ENCODE measurements around the gene PPP1R12A.
"Not testable (repeated sequence)": the region's sequence is repeated elsewhere in the genome, so short reads cannot be mapped to it uniquely, and the experiment has no call there.

The PPP1R12A gene

DNA sequence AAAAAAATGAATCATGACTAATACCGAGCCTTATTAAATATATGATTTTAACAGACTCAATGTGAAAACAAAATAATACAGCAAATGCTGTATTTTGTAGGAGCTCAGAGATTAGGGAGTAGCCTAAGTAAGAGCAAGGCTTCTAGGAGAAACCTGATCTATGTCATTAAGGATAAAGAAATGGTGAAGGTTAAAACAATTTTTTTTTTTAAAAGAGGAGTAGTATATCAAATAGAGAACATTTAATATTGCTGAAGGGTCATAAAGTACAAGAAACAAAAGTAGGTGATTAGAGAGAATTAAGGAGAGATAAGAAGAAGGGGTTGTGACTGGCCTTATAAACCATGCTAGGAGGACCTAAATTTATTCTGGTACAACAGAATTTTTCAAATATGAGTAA lies 39.1 kb downstream of the PPP1R12A start:
- in situ Hi-C loops (cut with MboI; ENCODE audit: low sequenced_read_pairs), result no loop called here

DNA sequence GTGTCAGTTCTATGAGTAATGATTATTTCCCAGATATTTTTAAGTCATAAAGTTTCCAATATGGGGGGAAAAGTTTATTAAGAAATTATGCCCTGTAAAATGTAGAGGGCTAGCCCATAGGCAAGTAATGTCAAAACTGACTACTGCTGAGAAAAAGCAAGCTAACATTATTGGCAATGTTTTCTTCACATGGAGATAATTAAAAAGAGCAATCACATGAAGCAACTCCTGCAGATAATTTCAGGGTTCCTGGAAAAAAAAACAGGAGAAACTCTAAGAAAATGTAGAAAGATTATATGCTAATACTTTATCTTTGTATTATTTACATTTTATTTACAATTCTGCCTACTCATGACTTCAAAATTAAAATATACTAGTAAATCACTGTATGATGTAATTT lies 39.8 kb downstream of the PPP1R12A start:
- in situ Hi-C loops (cut with MboI; ENCODE audit: low sequenced_read_pairs), result no loop called here

DNA sequence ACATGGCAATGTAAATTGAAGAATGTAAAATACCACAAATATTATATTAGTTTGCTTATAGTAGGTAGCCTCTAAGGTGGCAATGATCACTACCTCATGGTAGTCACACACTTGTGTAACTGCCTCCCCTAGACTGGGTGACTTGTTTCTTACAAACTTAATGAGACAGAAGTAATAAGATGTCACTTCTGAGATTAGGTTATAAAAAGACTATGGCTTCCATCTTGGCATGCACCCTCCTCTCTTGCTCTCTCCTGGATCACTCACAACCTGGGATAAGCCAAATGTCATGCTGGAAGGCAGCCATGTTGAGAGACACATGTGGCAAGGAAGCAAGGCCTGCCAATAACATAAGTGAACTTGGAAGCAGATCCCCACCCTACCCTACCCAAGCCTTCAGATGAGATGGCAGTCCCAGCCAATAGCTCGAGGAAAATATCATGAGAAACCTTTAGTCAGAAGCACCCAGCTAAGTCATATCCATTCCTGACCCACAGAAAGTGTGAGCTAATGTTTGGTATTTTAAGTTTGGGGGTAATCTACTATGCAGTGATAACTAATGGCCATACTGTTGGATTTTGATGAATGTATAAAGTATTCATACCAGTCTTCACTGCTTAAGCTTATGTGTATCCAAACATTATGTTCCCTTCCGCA lies 43.3 kb downstream of the PPP1R12A start:
- in situ Hi-C loops (cut with MboI; ENCODE audit: low sequenced_read_pairs), result no loop called here

DNA sequence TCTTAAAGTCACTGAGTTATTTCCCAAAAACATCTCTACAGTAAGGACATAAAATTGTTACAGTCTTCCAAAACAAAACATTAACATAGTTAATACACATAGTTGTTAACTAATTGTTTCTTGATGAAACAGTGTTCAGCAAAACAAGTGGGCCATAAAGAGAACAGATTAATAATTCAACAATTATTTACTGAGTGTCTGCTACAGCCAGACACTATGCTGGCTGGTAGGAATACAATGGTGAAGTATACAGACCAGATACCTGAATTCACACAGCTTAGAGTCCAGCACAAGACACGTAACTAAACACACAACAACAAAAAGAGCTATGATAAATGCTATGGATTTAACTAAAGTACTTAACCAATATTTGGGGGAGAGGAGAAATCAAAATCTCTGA lies 47.0 kb downstream of the PPP1R12A start:
- in situ Hi-C loops (cut with MboI; ENCODE audit: low sequenced_read_pairs), result no loop called here

GRCh38 chr12:79886917-79887519 lies 47.9 kb downstream of the PPP1R12A start:
- in situ Hi-C loops (cut with MboI; ENCODE audit: low sequenced_read_pairs), result no loop called here

- in situ Hi-C loops (cut with MboI; ENCODE audit: low sequenced_read_pairs), result no loop called here
Measured at GRCh38 chr12:79885911-79886490, 48.9 kb downstream of the PPP1R12A start.

DNA sequence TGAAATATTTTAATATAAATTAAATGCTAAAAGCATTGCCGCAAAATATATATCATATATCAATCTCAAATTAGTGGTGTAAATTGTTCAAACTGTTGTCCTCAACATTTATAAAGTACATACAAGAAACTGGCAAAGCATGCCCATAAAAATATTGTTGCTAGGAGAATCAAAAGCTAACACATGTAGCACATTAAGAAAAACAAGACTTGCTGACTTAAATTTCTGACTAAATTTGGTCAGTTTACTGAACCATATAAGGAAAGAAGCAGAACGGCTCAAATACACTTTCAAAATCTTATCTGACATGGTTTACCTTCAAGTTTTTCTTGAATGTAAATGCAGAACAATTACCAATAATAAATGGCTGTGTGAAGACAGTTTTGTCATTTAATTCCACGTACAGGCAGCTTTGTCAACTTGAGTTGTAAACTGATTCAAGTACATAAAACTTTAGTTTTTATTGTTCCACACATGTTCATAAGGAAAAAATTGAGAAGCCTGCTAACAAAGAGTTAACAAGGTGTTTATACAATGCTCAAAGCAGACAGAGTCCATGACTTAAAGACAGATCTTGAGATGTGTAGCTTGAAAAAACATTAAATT lies 50.4 kb downstream of the PPP1R12A start:
- in situ Hi-C loops (cut with MboI; ENCODE audit: low sequenced_read_pairs), result no loop called here

GRCh38 chr12:79883216-79883615 lies 51.7 kb downstream of the PPP1R12A start:
- in situ Hi-C loops (cut with MboI; ENCODE audit: low sequenced_read_pairs), result no loop called here

GRCh38 chr12:79881351-79881750 lies 53.5 kb downstream of the PPP1R12A start:
- in situ Hi-C loops (cut with MboI; ENCODE audit: low sequenced_read_pairs), result no loop called here

DNA sequence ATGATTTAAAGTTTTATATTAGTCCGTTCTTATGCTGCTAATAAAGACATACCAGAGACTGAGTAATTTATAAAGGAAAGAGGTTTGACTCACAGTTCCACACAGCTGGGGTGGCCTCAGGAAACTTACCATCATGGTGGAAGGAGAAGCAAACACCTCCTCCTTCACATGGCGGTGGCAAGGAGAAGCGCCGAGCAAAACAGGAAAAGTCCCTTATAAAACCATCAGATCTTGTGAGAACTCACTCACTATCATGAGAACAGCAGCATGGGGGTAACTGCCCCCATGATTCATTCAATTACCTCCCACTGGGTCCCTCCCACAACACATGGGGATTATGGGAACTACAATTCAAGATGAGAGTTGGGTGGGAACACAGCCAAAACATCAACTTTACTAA lies 56.4 kb downstream of the PPP1R12A start:
- in situ Hi-C loops (cut with MboI; ENCODE audit: low sequenced_read_pairs), result not testable (repeated sequence)

- in situ Hi-C loops (cut with MboI; ENCODE audit: low sequenced_read_pairs), result no loop called here
Measured at GRCh38 chr12:79877246-79877645, 57.7 kb downstream of the PPP1R12A start.

GRCh38 chr12:79874665-79875064 lies 60.2 kb downstream of the PPP1R12A start:
- in situ Hi-C loops (cut with MboI; ENCODE audit: low sequenced_read_pairs), result no loop called here

DNA sequence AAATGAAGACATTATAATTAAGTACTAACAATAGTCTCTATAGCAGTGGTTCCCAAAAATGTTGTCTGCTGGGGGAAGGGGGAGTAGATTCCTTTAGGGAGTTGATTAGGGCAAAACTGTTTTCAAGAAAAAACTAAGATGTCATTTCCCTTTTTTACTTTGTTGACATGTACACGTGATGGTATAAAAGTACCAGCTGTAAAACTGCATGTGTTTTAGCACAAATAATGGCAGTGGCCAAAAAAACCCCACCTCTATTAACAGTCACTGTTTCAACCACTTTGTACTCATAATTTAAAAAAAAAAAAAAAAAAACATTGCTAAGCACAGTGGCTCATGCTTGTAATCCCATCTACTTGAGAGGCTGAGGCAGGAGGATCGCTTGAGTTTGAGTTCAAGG lies 61.7 kb downstream of the PPP1R12A start:
- in situ Hi-C loops (cut with MboI; ENCODE audit: low sequenced_read_pairs), result no loop called here

DNA sequence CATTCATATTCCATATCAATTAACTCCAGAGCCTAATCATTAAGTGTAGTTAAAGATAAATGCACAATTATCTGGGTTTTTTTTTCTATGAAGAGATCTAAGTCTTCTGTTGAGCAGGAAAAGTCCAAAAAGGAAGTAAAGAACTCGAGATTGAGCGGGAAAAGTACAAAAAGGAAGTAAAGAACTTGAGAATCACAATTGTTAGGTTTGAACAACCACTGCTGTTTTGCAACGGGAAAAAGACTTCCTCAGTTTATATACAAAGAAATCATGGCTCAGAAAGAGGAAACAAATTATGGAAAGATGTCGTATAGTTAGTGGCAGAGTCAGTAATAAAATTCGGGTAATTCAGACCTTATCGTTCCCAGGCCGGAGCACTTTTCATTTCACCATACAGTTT lies 63.3 kb downstream of the PPP1R12A start:
- in situ Hi-C loops (cut with MboI; ENCODE audit: low sequenced_read_pairs), result no loop called here

- in situ Hi-C loops (cut with MboI; ENCODE audit: low sequenced_read_pairs), result no loop called here
Measured at GRCh38 chr12:79870916-79871315, 64.0 kb downstream of the PPP1R12A start.

DNA sequence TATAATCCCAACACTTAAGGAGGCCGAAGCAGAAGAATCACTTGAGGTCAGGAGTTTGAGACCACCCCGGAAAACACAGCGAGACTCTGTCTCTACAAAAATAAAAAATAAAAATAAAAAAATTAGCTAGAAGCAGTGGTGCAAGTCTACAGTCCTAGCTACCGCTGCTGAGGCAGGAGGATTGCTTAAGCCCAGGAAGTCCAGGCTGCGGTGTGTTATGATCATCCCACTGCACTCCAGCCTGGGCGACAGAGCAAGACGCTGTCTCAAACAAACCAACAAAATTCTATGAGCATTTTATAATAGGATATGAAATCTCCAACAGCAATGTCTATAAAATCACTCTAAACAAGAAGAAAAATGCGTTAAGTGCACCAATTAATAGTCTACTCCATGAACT lies 75.3 kb downstream of the PPP1R12A start:
- in situ Hi-C loops (cut with MboI; ENCODE audit: low sequenced_read_pairs), result no loop called here

DNA sequence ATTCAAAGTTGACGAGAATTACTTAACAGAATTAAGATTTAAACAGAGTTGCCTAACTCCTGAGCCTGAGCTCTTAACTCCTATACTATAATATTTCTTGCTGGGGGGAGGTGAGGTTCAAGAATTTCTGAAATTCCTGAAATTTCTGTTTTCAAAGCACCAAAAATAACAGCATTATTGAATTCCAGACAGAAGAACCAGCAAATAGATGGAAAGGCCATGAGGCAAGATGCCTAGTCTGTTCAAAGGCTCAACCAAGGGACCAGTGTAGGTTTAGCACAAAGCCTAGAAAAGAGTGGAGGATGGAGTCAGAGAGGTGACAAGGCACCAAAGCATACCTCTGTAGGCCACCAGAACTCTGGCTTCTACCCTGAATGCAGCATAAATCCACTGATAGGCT lies 76.4 kb downstream of the PPP1R12A start:
- in situ Hi-C loops (cut with MboI; ENCODE audit: low sequenced_read_pairs), result no loop called here

DNA sequence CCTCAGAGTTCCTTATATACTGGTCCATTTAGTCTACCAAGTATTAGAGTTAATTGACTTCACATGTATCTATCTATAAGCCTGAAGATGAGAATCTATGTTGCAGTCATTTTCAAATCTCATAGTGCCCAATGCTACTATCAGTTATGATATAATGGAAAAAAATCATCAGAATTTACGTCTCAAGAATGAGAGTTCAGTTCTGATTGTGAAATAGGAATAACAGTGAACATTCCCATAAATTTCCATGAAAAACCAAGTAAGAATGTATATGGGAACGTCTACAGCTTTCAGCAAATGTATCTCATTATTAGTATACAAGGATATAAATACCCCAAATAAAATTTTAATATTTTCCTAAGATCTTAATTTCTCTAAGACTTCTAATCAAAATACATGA lies 77.2 kb downstream of the PPP1R12A start:
- in situ Hi-C loops (cut with MboI; ENCODE audit: low sequenced_read_pairs), result no loop called here

GRCh38 chr12:79850610-79851299 lies 84.1 kb downstream of the PPP1R12A start:
- in situ Hi-C loops (cut with MboI; ENCODE audit: low sequenced_read_pairs), result no loop called here

DNA sequence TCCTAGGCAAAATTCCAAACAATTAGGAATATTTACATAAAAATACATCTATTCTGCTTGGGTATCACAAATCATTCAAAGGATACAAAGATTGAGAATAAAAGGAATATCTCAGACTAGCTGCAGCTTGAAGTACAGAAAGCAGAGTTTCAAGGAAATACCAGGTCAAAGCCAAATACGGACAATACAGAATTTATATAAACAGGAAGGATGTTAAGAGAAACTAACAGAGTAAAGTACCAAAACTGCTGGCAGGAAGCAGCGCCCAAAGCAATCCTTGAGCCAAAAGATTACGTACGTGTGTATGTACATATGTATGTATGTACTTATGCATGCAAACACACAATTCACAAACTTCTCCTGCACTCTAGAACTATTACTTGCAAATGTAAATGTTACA lies 86.6 kb downstream of the PPP1R12A start:
- in situ Hi-C loops (cut with MboI; ENCODE audit: low sequenced_read_pairs), result no loop called here

DNA sequence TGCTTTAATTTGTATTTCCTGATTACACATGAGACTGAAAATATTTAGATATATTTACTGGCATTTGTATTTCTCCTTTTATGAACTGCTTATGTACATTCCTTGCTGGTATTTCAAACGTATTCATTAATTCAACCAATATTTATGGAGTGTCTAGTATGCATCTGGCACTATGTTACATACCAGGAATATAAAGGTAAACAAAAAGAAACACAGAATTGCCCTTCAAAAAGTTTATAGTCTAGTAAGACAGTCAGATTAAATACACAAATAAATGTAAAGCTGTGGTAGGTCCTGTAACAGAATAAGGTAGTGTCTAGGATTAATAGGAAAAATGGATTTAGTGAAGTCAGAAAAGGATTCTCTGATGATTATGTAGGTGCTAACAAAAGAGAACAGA lies 87.5 kb downstream of the PPP1R12A start:
- in situ Hi-C loops (cut with MboI; ENCODE audit: low sequenced_read_pairs), result no loop called here

DNA sequence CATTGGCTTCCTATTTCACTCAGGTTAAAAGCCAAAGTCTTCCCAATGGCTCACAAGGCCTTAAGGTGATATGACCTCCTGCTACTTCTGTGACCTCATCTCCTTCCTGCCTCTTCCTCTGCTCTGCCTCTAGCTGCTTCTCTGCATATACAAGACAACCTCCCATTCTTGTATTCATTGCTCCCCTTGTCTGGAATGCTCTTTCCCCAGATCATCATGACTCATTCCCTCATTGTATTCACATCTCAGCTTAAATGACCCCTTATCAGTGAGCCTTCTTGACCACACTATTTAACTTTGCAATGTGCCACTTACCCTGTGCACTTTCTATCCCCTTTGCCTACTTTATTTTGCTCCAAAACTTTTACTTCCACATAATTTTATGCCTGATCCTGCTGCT lies 90.2 kb downstream of the PPP1R12A start:
- in situ Hi-C loops (cut with MboI; ENCODE audit: low sequenced_read_pairs), result no loop called here

All from HL-60/S4 (cell line).